NCI-H526 treated with DMSO at 0.1 percent for 48 hours (cell line): ENCODE results near the gene OCEL1.
"Not testable (repeated sequence)": the region's sequence is repeated elsewhere in the genome, so short reads cannot be mapped to it uniquely, and the experiment has no call there.

Experiments
- DNase-seq: peaks from one replicate; lab custom pipeline; 2025; lab: John Stamatoyannopoulos, UW

Gene OCEL1

GRCh38 chr19:17226002-17226933, at the start of gene OCEL1:
TSS of gene OCEL1 (plus strand) at chr19:17226226. CDS start at chr19:17226248, 22 bp downstream.
- DNase-seq = peak; percentile 92

GRCh38 chr19:17178291-17178690, 47.7 kb upstream of the OCEL1 start:
- no peak for DNase-seq

GRCh38 chr19:17180997-17181702, 44.9 kb upstream of the OCEL1 start:
- DNase-seq = peak; percentile 54

- DNase-seq = no peak
Measured at GRCh38 chr19:17183271-17183761, 42.7 kb upstream of the OCEL1 start.

- no peak for DNase-seq
Measured at GRCh38 chr19:17183858-17184321, 42.1 kb upstream of the OCEL1 start.

- DNase-seq = no peak
Measured at GRCh38 chr19:17184371-17184841, 41.6 kb upstream of the OCEL1 start.

- DNase-seq = no peak
Measured at GRCh38 chr19:17185590-17185989, 40.4 kb upstream of the OCEL1 start.

GRCh38 chr19:17191736-17192135, 34.3 kb upstream of the OCEL1 start:
- not testable (repeated sequence) for DNase-seq

GRCh38 chr19:17192751-17193150, 33.3 kb upstream of the OCEL1 start:
- no peak for DNase-seq

GRCh38 chr19:17194608-17195007, 31.4 kb upstream of the OCEL1 start:
- no peak for DNase-seq

- no peak for DNase-seq
Measured at GRCh38 chr19:17195106-17195505, 30.9 kb upstream of the OCEL1 start.

- DNase-seq = no peak
Measured at GRCh38 chr19:17196610-17197009, 29.4 kb upstream of the OCEL1 start.

- DNase-seq = no peak
Measured at GRCh38 chr19:17197666-17198065, 28.4 kb upstream of the OCEL1 start.

- no peak for DNase-seq
Measured at GRCh38 chr19:17200408-17201079, 25.5 kb upstream of the OCEL1 start.

- no peak for DNase-seq
Measured at GRCh38 chr19:17202249-17202648, 23.8 kb upstream of the OCEL1 start.

GRCh38 chr19:17202713-17203112, 23.3 kb upstream of the OCEL1 start:
- DNase-seq = no peak

- peak; percentile 2 for DNase-seq
Measured at GRCh38 chr19:17205237-17206140, 20.5 kb upstream of the OCEL1 start.

- no peak for DNase-seq
Measured at GRCh38 chr19:17206736-17207581, 19.1 kb upstream of the OCEL1 start.

GRCh38 chr19:17209126-17210036, 16.6 kb upstream of the OCEL1 start:
- peak; percentile 3 for DNase-seq
